ENCODE data around the gene KIAA1671.

The KIAA1671 gene

GRCh38 chr22:24984122-24984521 lies 31.6 kb downstream of the KIAA1671 start:
- no peak for DNase-seq (ENCODE audit: low read depth)
- TF ChIP-seq CTCF (IDR thresholded peaks at IDR 0.05; ENCODE audit: control insufficient read depth, extremely low read depth, insufficient read depth): no peak
- no peak overlapping the region for H3K4me3 ChIP-seq (ENCODE audit: low read depth, low read length)

GRCh38 chr22:24985826-24986214 lies 33.3 kb downstream of the KIAA1671 start:
- no peak for DNase-seq (ENCODE audit: low read depth)
- no peak overlapping the region for H3K4me3 ChIP-seq (ENCODE audit: low read depth, low read length)

DNA sequence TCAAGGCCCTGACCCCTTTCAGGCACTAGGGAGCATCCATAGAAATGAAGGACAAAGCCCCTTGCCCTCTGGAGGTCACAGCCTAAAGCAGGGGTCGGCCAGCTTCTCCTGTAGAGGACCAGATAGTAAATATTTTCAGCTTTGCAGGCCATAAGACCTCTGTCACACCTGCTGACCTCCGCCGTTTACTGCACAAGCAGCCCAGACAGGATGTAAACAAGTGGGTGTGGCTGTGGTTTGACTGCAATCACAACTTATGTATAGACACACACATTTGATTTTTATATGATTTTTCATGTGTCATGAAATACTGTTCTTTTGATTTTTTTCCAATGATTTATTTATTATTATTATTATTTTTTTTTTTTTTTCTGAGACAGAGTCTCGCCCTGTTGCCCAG lies 34.3 kb downstream of the KIAA1671 start:
- H3K4me3 ChIP-seq (ENCODE audit: low read depth, low read length): no peak overlapping the region
- no peak for TF ChIP-seq CTCF (IDR thresholded peaks at IDR 0.05; ENCODE audit: control insufficient read depth, extremely low read depth, insufficient read depth)
- DNase-seq (ENCODE audit: low read depth): no peak

More at GRCh38 chr22:24985826-24986214, 33.3 kb downstream of the KIAA1671 start:
- TF ChIP-seq CTCF (IDR thresholded peaks at IDR 0.05; ENCODE audit: control insufficient read depth, extremely low read depth, insufficient read depth): no peak

DNA sequence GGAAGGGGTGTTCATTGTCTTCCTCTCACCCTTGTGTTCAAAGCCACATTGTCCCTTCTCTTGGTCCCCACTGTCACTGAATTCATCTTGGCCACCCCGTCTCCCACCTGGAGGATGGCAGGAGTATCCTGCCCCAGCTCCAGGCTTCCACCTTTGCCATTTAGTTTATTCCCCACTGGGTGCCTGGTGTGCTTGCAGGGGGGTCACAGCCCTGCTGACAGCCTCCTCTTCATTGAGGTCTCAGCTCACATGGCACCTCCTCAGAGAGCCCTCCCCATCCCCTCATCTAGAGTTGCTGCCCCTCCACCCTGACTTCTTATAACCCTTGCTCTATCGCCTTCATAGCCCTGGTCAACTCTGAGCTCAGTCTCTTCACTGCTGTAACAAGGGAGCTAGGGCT lies 36.6 kb downstream of the KIAA1671 start:
- no peak overlapping the region for H3K4me3 ChIP-seq (ENCODE audit: low read depth, low read length)
- no peak for TF ChIP-seq CTCF (IDR thresholded peaks at IDR 0.05; ENCODE audit: control insufficient read depth, extremely low read depth, insufficient read depth)
- no peak for DNase-seq (ENCODE audit: low read depth)

GRCh38 chr22:24989541-24989951 lies 37.0 kb downstream of the KIAA1671 start:
- no peak overlapping the region for H3K4me3 ChIP-seq (ENCODE audit: low read depth, low read length)
- no peak for DNase-seq (ENCODE audit: low read depth)
- TF ChIP-seq CTCF (IDR thresholded peaks at IDR 0.05; ENCODE audit: control insufficient read depth, extremely low read depth, insufficient read depth): no peak

DNA sequence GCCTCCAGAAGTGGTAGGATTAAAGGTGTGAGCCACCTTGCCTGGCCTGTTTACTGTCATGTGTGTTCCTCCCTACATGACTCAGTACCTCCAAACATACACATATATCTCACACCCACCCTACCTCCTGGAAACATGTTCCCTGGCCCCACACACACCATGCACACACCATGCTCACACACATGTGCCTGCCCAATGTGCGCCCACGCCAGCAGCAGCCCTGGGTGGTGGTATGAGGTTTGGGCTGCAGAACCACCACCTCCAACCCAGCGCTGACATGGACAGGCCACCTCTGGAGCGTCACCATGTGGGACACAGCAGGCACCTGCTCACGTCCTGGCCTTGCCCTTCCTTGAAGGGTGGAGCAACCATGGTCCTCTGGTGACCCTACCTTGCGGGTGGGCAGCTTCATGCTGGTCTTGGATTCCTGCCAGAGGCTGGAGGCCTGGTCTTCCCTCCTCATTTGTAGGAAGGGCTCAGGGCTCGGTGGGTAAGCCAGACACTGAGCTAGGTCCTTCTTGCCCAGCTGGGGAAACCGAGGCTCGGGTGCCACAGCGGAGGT lies 37.9 kb downstream of the KIAA1671 start:
- no peak for TF ChIP-seq CTCF (IDR thresholded peaks at IDR 0.05; ENCODE audit: control insufficient read depth, extremely low read depth, insufficient read depth)
- no peak for DNase-seq (ENCODE audit: low read depth)
- no peak overlapping the region for H3K4me3 ChIP-seq (ENCODE audit: low read depth, low read length)

GRCh38 chr22:24992946-24993345 lies 40.4 kb downstream of the KIAA1671 start:
- H3K4me3 ChIP-seq (ENCODE audit: low read depth, low read length): no peak overlapping the region
- no peak for DNase-seq (ENCODE audit: low read depth)
- no peak for TF ChIP-seq CTCF (IDR thresholded peaks at IDR 0.05; ENCODE audit: control insufficient read depth, extremely low read depth, insufficient read depth)
